OCI-LY7 (cell line): Measurements from ENCODE around the gene SLC12A9.
"Not testable (repeated sequence)": the region's sequence is repeated elsewhere in the genome, so short reads cannot be mapped to it uniquely, and the experiment has no call there.

Experiments
- EZH2phosphoT487 ChIP-seq: fragments of 200-600 bp; sonication (generic); IDR thresholded peaks from 2 replicates; pipeline ENCODE4 v1.6.1; 2018; ENCODE audit warnings: low read depth, borderline replicate concordance, mild to moderate bottlenecking, mixed run types, antibody characterized with exemption, low read length, moderate library complexity, mixed read lengths
- TF ChIP-seq, protein P1 (sequence below): fragments of 200-600 bp; sonication (generic); conservative IDR thresholded peaks from 2 replicates; pipeline ENCODE4 v1.5.1; 2014; ENCODE audit warnings: mild to moderate bottlenecking, antibody characterized with exemption, low read length, moderate library complexity, mixed read lengths

DNA sequence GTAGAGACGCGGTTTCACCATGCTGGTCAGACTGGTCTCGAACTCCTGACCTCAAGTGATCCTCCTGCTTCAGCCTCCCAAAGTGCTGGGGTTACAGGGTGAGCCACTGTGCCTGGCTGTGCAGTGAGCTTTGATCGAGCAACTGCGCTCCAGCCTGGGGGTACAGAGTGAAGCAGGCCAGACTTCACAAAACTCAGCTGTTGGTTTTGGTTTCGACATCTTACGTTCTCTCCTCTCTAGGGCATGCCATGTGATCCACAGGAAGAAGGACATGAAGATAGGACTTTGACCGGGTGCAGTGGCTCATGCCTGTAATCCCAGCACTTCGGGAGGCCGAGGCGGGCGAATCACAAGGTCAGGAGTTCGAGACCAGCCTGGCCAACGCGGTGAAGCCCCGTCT, 36.0 kb upstream of the SLC12A9 start:
- TF ChIP-seq, protein P1, sequence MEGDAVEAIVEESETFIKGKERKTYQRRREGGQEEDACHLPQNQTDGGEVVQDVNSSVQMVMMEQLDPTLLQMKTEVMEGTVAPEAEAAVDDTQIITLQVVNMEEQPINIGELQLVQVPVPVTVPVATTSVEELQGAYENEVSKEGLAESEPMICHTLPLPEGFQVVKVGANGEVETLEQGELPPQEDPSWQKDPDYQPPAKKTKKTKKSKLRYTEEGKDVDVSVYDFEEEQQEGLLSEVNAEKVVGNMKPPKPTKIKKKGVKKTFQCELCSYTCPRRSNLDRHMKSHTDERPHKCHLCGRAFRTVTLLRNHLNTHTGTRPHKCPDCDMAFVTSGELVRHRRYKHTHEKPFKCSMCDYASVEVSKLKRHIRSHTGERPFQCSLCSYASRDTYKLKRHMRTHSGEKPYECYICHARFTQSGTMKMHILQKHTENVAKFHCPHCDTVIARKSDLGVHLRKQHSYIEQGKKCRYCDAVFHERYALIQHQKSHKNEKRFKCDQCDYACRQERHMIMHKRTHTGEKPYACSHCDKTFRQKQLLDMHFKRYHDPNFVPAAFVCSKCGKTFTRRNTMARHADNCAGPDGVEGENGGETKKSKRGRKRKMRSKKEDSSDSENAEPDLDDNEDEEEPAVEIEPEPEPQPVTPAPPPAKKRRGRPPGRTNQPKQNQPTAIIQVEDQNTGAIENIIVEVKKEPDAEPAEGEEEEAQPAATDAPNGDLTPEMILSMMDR: not testable (repeated sequence)
- TF ChIP-seq EZH2phosphoT487: not testable (repeated sequence)
